DMS 273 (cell line): ENCODE data around the gene TBC1D3L.
"Not testable (repeated sequence)": the region's sequence is repeated elsewhere in the genome, so short reads cannot be mapped to it uniquely, and the experiment has no call there.

Source experiments
- DNase-seq: peaks from one replicate; lab custom pipeline; 2025; ENCODE audit not compliant: unreplicated experiment; lab: John Stamatoyannopoulos, UW

Gene TBC1D3L

GRCh38 chr17:37988960-37989359, at the start of gene TBC1D3L:
TBC1D3L (minus strand) TSS chr17:37989060; CDS start chr17:37987520, 1,540 bp downstream.
- not testable (repeated sequence) for DNase-seq

- not testable (repeated sequence) for DNase-seq
Measured at GRCh38 chr17:38003676-38004075, 14.8 kb upstream of the TBC1D3L start, which contains the start of gene TBC1D3D. TBC1D3D (plus strand) TSS chr17:38003976; CDS start chr17:38005561, 1,585 bp downstream.
